GM21529 (cell line): ENCODE results near the gene DLGAP1.

Source experiments
- ATAC-seq: cut with Tn5 transposase; IDR thresholded peaks from one replicate; pipeline ENCODE4 v1.9.1; 2021; ENCODE audit not compliant: unreplicated experiment

The DLGAP1 gene

GRCh38 chr18:3450012-3450798, 1004.9 kb downstream of the DLGAP1 start, which contains the start of gene TGIF1:
Gene TGIF1 (plus strand): TSS chr18:3450172. CDS start chr18:3450490, 318 bp downstream.
- no peak for ATAC-seq

GRCh38 chr18:3449512-3450011, 1005.5 kb downstream of the DLGAP1 start:
- peak; percentile 4 for ATAC-seq

DNA sequence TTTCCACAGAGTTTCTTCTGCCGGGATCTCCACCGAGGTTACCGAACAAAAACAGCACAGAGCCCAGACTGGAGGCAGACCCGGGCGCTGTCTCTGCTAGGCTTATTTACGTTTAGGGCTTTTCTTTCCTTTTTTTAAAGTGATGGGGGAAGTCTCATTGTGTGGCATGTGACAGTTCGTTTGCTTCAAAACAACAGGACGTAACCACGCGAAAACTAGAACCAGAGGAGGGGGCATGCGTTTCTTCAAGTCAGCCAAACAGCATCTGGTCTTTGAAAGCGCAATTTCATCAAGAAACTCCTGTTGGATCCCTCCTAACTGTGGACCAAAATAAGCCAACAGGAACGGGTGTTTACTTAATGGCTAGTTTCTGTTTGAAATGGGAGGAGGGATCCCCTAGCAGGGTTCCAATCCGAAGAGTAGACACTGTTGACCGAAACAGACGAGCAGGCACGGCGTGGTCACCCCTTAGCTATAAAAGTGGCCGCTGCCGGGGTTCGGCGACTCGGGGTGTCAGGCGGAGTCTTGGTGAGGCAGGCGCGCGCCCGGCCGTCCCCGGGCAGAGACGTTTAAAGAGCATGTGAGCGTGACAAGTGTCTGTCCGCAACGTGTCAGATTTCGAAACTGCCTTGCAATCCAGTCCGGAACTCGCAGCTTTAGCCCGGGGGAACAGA, 1006.1 kb downstream of the DLGAP1 start:
- peak; percentile 45 for ATAC-seq

- ATAC-seq, result peak; percentile 67
These were observed 1006.9 kb downstream of the DLGAP1 start for GRCh38 chr18:3447895-3448837.

DNA sequence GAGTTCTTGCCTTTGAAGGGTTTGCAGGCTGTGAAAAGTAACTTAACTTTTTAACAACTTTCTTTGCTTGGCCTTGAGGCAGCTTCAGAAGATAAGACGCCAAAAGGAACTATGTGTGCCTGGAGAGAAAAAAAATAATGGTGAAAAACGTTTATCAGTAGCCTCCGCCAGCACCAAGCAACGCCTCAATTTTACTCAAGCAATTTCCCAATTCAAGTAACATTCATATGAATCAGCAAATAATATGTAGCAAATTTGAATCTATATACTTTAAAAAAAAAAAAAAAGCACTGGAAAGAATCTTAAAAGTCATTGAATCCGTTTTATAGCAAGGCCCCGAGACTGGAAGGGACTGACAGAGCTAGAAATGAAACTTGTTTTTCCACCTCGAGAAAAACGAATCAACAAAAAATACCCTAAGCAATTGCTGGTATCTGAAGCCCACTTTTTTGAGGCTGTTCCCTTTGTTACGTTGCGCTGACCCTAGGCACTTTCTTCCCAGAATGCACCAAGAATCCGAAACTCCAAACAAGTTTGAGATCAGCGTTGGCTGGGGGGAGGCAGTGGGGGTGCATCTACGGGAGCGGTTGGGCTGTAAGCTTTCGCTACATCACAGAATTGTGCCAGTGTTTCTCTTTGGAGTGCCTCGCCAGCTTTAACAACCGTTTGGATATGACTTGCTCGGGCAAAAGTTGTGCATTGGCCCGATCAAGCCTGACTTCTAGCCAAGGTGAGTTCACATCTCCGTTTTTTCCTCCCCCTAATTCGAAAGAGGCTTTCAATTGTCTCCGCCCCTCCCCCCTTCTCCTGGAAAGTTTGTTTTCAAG, 1007.8 kb downstream of the DLGAP1 start:
- ATAC-seq, result no peak
